WTC11 (cell line): ENCODE results near the gene FOXP1. TPM values are rescaled to one million over a fixed set of nuclear protein-coding genes. Genes with fewer than 3 reads are reported as not detected.
A peak's percentile ranks its signal among the peaks of the same experiment; 100 is the strongest.

Experiments used
- ATAC-seq: fragments of 200-7000 bp; cut with Tn5 transposase; 2 replicates; pipeline ENCODE4 v1.10.0; 2021; ENCODE audit warnings: mild to moderate bottlenecking, moderate library complexity
- CTCF ChIA-PET: fragments of 300-600 bp; sonication (Branson Sonifier 250); formaldehyde crosslinking; loops from one replicate; lab custom pipeline; 2021; ENCODE audit warnings: antibody characterized with exemption; lab: Charles Lee
- POLR2A ChIA-PET: fragments of 350-600 bp; sonication (Branson Sonifier 250); formaldehyde crosslinking; loops from one replicate; lab custom pipeline; 2021; ENCODE audit warnings: antibody characterized with exemption; lab: Charles Lee
- DNase-seq: peaks from one replicate; pipeline ENCODE4 v3.0.0; 2021; ENCODE audit warnings: low spot score
- H3K27ac Mint-ChIP-seq: 2 replicates; pipeline ENCODE4 v1.8.0; 2021; ENCODE audit warnings: mixed read lengths
- H3K27me3 Mint-ChIP-seq: 2 replicates; pipeline ENCODE4 v1.8.0; 2021; ENCODE audit warnings: low read depth, mild to moderate bottlenecking, moderate library complexity, mixed read lengths
- H3K36me3 Mint-ChIP-seq: 2 replicates; pipeline ENCODE4 v1.8.0; 2021; ENCODE audit warnings: mixed read lengths
- H3K4me1 Mint-ChIP-seq: 2 replicates; pipeline ENCODE4 v1.8.0; 2022; ENCODE audit warnings: mixed read lengths
- H3K4me3 Mint-ChIP-seq: 2 replicates; pipeline ENCODE4 v1.8.0; 2021; ENCODE audit warnings: mild to moderate bottlenecking, moderate library complexity, mixed read lengths
- H3K9me3 Mint-ChIP-seq: 2 replicates; pipeline ENCODE4 v1.8.0; 2021; ENCODE audit warnings: mixed read lengths
- ATF1 ChIP-seq: sonication (generic); formaldehyde crosslinking; IDR thresholded peaks from 2 replicates; pipeline ENCODE4 v1.8.1; 2023; ENCODE audit warnings: mild to moderate bottlenecking, moderate library complexity, missing genetic modification reagents
- CBFB ChIP-seq: sonication (generic); formaldehyde crosslinking; IDR thresholded peaks from 2 replicates; pipeline ENCODE4 v1.8.1; 2022; ENCODE audit warnings: mild to moderate bottlenecking, low read depth, missing genetic modification reagents
- ESRRA ChIP-seq: sonication (generic); formaldehyde crosslinking; IDR thresholded peaks from 2 replicates; pipeline ENCODE4 v1.8.1; 2022; ENCODE audit warnings: mild to moderate bottlenecking, missing genetic modification reagents, borderline replicate concordance
- FOXJ3 ChIP-seq: sonication (generic); formaldehyde crosslinking; IDR thresholded peaks from 2 replicates; pipeline ENCODE4 v1.9.0; 2021; ENCODE audit warnings: missing genetic modification reagents, mild to moderate bottlenecking, borderline replicate concordance
- FOXK1 ChIP-seq: sonication (generic); formaldehyde crosslinking; IDR thresholded peaks from 2 replicates; pipeline ENCODE4 v1.8.0; 2022; ENCODE audit warnings: mild to moderate bottlenecking, moderate library complexity, missing genetic modification reagents
- HMGA2 ChIP-seq: fragments of 250-450 bp; sonication (Bioruptor Pico); IDR thresholded peaks from 2 replicates; pipeline ENCODE4 v1.4.0; 2021; ENCODE audit warnings: mild to moderate bottlenecking, moderate library complexity
- JUN ChIP-seq: sonication (generic); formaldehyde crosslinking; IDR thresholded peaks from 2 replicates; pipeline ENCODE4 v1.8.0; 2023; ENCODE audit warnings: mild to moderate bottlenecking, missing genetic modification reagents
- NR2C2 ChIP-seq: sonication (generic); formaldehyde crosslinking; IDR thresholded peaks from 2 replicates; pipeline ENCODE4 v1.8.0; 2022; ENCODE audit warnings: mild to moderate bottlenecking, missing genetic modification reagents
- RELA ChIP-seq: sonication (generic); formaldehyde crosslinking; IDR thresholded peaks from 2 replicates; pipeline ENCODE4 v1.8.1; 2022; ENCODE audit warnings: missing genetic modification reagents, mild to moderate bottlenecking, borderline replicate concordance
- SMAD4 ChIP-seq: sonication (generic); formaldehyde crosslinking; IDR thresholded peaks from 2 replicates; pipeline ENCODE4 v1.8.0; 2022; ENCODE audit warnings: mild to moderate bottlenecking, missing genetic modification reagents
- TEAD4 ChIP-seq: sonication (generic); formaldehyde crosslinking; IDR thresholded peaks from 2 replicates; pipeline ENCODE4 v1.8.0; 2022; ENCODE audit warnings: mild to moderate bottlenecking, missing genetic modification reagents
- ZNF671 ChIP-seq: fragments of 250-450 bp; sonication (Bioruptor Pico); IDR thresholded peaks from 2 replicates; pipeline ENCODE4 v1.8.0; 2021; ENCODE audit warnings: mild to moderate bottlenecking
- total RNA-seq: library from RNA; stranded (reverse); gene quantifications from 3 replicates; pipeline ENCODE4 v1.2.3, GENCODE V29; 2021
- TF ChIP-seq, protein P1 (sequence below): sonication (generic); formaldehyde crosslinking; IDR thresholded peaks from 2 replicates; pipeline ENCODE4 v1.8.0; 2022; ENCODE audit warnings: mild to moderate bottlenecking, missing genetic modification reagents
- TF ChIP-seq, protein P2 (sequence below): fragments of 250-450 bp; sonication (Bioruptor Pico); IDR thresholded peaks from 2 replicates; pipeline ENCODE4 v1.9.0; 2021; ENCODE audit warnings: mild to moderate bottlenecking
- TF ChIP-seq, protein P3 (sequence below): sonication (generic); formaldehyde crosslinking; IDR thresholded peaks from 2 replicates; pipeline ENCODE4 v1.8.1; 2022; ENCODE audit warnings: low read depth, mild to moderate bottlenecking, moderate library complexity, missing genetic modification reagents, borderline replicate concordance
- TF ChIP-seq, protein P4 (sequence below): sonication (generic); formaldehyde crosslinking; IDR thresholded peaks from 2 replicates; pipeline ENCODE4 v1.8.1; 2023; ENCODE audit warnings: mild to moderate bottlenecking, missing genetic modification reagents, moderate library complexity
- TF ChIP-seq, protein P5 (sequence below): sonication (generic); formaldehyde crosslinking; conservative IDR thresholded peaks from 2 replicates; pipeline ENCODE4 v1.8.1; 2023; ENCODE audit warnings: mild to moderate bottlenecking, low read depth, missing genetic modification reagents, moderate library complexity
- TF ChIP-seq, protein P6 (sequence below): sonication (generic); formaldehyde crosslinking; IDR thresholded peaks from 2 replicates; pipeline ENCODE4 v1.8.1; 2022; ENCODE audit warnings: low read depth, missing genetic modification reagents, borderline replicate concordance

FOXP1 gene
- total RNA-seq, 1 experiment from 2014 or later, result 25.8 TPM

DNA sequence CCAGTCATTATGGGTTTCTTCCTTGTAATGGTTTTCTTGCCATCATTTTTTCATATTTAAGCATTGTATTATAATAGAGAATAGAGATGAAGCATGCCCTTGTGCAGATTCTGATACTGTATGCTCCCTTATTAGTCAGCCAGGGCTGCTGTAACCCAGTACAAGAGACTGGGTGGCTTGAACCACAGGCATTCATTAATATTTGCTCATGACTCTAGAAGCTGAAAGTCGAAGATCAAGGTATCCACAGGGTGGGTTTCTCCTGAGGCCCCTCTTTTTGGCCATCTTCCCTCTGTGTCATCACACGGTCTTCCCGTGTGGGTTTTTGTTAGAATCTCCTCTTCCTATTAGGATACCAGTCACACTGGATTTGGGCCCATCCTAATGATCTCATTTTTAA is 74.5 kb downstream of the FOXP1 start (continued):
- TF ChIP-seq, protein P1, sequence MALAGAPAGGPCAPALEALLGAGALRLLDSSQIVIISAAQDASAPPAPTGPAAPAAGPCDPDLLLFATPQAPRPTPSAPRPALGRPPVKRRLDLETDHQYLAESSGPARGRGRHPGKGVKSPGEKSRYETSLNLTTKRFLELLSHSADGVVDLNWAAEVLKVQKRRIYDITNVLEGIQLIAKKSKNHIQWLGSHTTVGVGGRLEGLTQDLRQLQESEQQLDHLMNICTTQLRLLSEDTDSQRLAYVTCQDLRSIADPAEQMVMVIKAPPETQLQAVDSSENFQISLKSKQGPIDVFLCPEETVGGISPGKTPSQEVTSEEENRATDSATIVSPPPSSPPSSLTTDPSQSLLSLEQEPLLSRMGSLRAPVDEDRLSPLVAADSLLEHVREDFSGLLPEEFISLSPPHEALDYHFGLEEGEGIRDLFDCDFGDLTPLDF, result no peak
- TF ChIP-seq NR2C2 (CRISPR knock-in tag), result no peak
- no peak for TF ChIP-seq CBFB
- TF ChIP-seq JUN (CRISPR knock-in tag), result no peak
- no peak for TF ChIP-seq FOXJ3 (CRISPR knock-in tag)
- no peak for TF ChIP-seq ATF1 (CRISPR knock-in tag)
- no peak for TF ChIP-seq HMGA2
- no peak for TF ChIP-seq RELA (CRISPR knock-in tag)
- no peak for TF ChIP-seq FOXK1 (CRISPR knock-in tag)
- TF ChIP-seq, protein P2, sequence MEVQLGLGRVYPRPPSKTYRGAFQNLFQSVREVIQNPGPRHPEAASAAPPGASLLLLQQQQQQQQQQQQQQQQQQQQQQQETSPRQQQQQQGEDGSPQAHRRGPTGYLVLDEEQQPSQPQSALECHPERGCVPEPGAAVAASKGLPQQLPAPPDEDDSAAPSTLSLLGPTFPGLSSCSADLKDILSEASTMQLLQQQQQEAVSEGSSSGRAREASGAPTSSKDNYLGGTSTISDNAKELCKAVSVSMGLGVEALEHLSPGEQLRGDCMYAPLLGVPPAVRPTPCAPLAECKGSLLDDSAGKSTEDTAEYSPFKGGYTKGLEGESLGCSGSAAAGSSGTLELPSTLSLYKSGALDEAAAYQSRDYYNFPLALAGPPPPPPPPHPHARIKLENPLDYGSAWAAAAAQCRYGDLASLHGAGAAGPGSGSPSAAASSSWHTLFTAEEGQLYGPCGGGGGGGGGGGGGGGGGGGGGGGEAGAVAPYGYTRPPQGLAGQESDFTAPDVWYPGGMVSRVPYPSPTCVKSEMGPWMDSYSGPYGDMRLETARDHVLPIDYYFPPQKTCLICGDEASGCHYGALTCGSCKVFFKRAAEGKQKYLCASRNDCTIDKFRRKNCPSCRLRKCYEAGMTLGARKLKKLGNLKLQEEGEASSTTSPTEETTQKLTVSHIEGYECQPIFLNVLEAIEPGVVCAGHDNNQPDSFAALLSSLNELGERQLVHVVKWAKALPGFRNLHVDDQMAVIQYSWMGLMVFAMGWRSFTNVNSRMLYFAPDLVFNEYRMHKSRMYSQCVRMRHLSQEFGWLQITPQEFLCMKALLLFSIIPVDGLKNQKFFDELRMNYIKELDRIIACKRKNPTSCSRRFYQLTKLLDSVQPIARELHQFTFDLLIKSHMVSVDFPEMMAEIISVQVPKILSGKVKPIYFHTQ (CRISPR knock-in tag), result no peak
- TF ChIP-seq, protein P3, sequence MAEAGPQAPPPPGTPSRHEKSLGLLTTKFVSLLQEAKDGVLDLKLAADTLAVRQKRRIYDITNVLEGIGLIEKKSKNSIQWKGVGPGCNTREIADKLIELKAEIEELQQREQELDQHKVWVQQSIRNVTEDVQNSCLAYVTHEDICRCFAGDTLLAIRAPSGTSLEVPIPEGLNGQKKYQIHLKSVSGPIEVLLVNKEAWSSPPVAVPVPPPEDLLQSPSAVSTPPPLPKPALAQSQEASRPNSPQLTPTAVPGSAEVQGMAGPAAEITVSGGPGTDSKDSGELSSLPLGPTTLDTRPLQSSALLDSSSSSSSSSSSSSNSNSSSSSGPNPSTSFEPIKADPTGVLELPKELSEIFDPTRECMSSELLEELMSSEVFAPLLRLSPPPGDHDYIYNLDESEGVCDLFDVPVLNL (CRISPR knock-in tag), result no peak
- no peak for TF ChIP-seq ZNF671
- TF ChIP-seq, protein P4, sequence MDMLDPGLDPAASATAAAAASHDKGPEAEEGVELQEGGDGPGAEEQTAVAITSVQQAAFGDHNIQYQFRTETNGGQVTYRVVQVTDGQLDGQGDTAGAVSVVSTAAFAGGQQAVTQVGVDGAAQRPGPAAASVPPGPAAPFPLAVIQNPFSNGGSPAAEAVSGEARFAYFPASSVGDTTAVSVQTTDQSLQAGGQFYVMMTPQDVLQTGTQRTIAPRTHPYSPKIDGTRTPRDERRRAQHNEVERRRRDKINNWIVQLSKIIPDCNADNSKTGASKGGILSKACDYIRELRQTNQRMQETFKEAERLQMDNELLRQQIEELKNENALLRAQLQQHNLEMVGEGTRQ (CRISPR knock-in tag), result no peak
- TF ChIP-seq, protein P5, sequence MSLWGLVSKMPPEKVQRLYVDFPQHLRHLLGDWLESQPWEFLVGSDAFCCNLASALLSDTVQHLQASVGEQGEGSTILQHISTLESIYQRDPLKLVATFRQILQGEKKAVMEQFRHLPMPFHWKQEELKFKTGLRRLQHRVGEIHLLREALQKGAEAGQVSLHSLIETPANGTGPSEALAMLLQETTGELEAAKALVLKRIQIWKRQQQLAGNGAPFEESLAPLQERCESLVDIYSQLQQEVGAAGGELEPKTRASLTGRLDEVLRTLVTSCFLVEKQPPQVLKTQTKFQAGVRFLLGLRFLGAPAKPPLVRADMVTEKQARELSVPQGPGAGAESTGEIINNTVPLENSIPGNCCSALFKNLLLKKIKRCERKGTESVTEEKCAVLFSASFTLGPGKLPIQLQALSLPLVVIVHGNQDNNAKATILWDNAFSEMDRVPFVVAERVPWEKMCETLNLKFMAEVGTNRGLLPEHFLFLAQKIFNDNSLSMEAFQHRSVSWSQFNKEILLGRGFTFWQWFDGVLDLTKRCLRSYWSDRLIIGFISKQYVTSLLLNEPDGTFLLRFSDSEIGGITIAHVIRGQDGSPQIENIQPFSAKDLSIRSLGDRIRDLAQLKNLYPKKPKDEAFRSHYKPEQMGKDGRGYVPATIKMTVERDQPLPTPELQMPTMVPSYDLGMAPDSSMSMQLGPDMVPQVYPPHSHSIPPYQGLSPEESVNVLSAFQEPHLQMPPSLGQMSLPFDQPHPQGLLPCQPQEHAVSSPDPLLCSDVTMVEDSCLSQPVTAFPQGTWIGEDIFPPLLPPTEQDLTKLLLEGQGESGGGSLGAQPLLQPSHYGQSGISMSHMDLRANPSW (CRISPR knock-in tag), result no peak

DNA sequence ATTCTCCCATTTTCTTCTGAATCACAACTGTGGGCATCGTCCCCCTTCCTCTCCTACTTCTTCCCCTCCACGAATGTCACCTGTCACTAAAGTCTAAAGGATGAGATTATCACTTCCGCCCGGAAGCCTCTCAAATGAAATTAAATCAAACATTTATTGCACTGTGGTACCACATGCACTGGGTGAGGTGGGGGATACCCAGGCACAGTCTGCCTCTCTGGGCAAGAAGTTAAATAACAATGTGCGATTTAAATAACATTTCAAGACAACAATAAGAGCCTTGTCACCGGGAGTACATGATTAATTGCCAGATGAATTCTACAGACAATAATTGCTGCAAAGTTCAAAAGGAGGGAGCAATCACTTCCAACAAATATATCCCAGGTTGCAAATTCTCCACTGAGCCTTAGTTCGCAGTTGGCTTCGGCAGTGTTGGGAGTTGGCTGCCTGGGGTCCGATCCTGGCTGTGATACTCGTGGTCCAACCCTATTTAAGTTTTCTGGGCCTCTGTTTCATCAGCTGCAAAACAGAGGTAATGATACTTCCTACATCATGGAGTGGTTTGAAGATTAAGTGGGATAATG is 77.7 kb downstream of the FOXP1 start:
- ATAC-seq, result peak; percentile 43; the same call in 1 of the 2 replicates
- POLR2A ChIA-PET, result interaction anchor here (0.7 kb wide), 1 partner anchor 12 kb away, joined by 5 read pairs; no protein-coding TSS in a partner anchor
- Mint-ChIP-seq H3K36me3 (no peaks in the 10 kb centered on the region), H3K27me3 (no peaks in the 10 kb centered on the region), H3K4me1 (peaks cover 26% of the 10 kb centered on the region)
- TF ChIP-seq JUN (CRISPR knock-in tag) (no peak), ESRRA (CRISPR knock-in tag) (no peak), TEAD4 (CRISPR knock-in tag) (no peak), SMAD4 (CRISPR knock-in tag) (no peak)
- TF ChIP-seq, protein P6, sequence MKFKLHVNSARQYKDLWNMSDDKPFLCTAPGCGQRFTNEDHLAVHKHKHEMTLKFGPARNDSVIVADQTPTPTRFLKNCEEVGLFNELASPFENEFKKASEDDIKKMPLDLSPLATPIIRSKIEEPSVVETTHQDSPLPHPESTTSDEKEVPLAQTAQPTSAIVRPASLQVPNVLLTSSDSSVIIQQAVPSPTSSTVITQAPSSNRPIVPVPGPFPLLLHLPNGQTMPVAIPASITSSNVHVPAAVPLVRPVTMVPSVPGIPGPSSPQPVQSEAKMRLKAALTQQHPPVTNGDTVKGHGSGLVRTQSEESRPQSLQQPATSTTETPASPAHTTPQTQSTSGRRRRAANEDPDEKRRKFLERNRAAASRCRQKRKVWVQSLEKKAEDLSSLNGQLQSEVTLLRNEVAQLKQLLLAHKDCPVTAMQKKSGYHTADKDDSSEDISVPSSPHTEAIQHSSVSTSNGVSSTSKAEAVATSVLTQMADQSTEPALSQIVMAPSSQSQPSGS, result no peak
- TF ChIP-seq, all 79 proteins: peak for 0
- CTCF ChIA-PET, result interaction anchor here (0.7 kb wide), 1 partner anchor 426 kb away, joined by 3 read pairs; no protein-coding TSS in a partner anchor
- Mint-ChIP-seq H3K27ac (0 out of 2 replicates have a peak overlapping the region, but pooled peaks have one; percentile 6), H3K9me3 (no peaks in the 10 kb centered on the region), H3K4me3 (no peak overlapping the region)
- DNase-seq, result no peak
